ENCODE measurements around the gene PCDHAC1. TPM values are rescaled to one million over a fixed set of nuclear protein-coding genes. Genes with fewer than 3 reads are reported as not detected.
A peak's percentile ranks its signal among the peaks of the same experiment; 100 is the strongest.

PCDHAC1 gene
- total RNA-seq, 1 donor from 2014 or later, result 6.7 TPM

DNA sequence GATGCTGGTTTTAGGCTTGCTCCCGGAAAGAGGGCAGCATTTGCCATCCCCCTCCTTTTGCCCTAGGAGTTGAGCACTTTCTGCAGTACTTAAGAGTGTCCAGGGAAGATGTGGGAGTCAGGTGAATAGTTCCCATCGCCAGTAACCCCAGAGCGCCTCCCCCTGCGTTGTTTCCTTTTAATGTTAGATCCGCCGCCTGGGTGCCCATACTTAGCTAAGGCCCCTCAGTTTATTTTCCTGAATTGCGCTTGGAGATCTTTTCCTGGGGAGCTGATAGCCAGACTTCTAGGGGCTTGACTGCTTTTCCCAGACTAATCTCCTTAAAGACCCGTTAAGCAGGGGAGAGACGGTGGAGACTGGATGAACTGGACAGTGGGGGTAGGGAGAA lies 39.8 kb downstream of the PCDHAC1 start:
- peak overlapping the region; percentile 94 for H3K4me3 Mint-ChIP-seq
- peak overlapping the region; percentile 72 for H3K27ac Mint-ChIP-seq
- peaks cover 17% of the 10 kb centered on the region for H3K27me3 Mint-ChIP-seq
- no peak for TF ChIP-seq CTCF (conservative IDR thresholded peaks at IDR 0.05)
- DNase-seq (ENCODE audit: extremely low spot score, unreplicated experiment), result no peak
- H3K4me1 Mint-ChIP-seq (ENCODE audit: unreplicated experiment), result peaks cover 10% of the 10 kb centered on the region
- H3K9me3 Mint-ChIP-seq, result no peaks in the 10 kb centered on the region
- no peaks in the 10 kb centered on the region for H3K36me3 Mint-ChIP-seq

GRCh38 chr5:140966293-140967225 lies 40.5 kb downstream of the PCDHAC1 start, which contains the start of gene PCDHAC2:
TSS of gene PCDHAC2 (plus strand) at chr5:140966476. CDS start at chr5:140966767, 291 bp downstream.
- peak within 1 kb of the TSS; percentile 94 for H3K4me3 Mint-ChIP-seq
- DNase-seq (ENCODE audit: extremely low spot score, unreplicated experiment), result no peak
- H3K36me3 Mint-ChIP-seq, result no peaks in the 10 kb centered on the region
- no peak for TF ChIP-seq CTCF (conservative IDR thresholded peaks at IDR 0.05)
- H3K27me3 Mint-ChIP-seq, result peaks cover 17% of the 10 kb centered on the region
- H3K9me3 Mint-ChIP-seq, result no peaks in the 10 kb centered on the region
- peaks cover 10% of the 10 kb centered on the region for H3K4me1 Mint-ChIP-seq (ENCODE audit: unreplicated experiment)
- peak within 1 kb of the TSS; percentile 72 for H3K27ac Mint-ChIP-seq

DNA sequence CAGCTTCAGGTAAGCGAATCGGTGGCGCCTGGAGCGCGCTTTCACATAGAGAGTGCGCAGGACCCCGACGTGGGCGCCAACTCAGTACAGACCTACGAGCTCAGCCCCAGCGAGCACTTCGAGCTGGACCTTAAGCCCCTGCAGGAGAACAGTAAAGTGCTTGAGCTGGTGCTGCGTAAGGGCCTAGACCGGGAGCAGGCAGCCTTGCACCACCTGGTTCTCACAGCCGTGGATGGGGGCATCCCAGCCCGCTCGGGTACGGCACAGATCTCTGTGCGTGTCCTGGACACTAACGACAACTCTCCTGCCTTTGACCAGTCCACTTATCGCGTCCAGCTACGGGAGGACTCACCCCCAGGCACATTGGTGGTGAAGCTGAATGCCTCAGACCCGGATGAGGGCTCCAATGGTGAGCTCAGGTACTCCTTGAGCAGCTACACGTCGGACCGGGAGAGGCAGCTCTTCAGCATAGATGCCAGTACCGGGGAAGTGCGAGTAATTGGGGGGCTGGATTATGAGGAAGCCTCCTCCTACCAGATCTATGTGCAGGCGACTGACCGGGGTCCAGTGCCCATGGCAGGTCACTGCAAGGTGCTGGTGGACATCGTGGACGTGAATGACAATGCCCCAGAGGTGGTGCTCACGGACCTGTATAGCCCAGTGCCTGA lies 41.3 kb downstream of the PCDHAC1 start:
- H3K4me3 Mint-ChIP-seq, result peak overlapping the region; percentile 94
- no peak overlapping the region for H3K27ac Mint-ChIP-seq
- no peaks in the 10 kb centered on the region for H3K9me3 Mint-ChIP-seq
- peaks cover 10% of the 10 kb centered on the region for H3K4me1 Mint-ChIP-seq (ENCODE audit: unreplicated experiment)
- peaks cover 17% of the 10 kb centered on the region for H3K27me3 Mint-ChIP-seq
- H3K36me3 Mint-ChIP-seq, result no peaks in the 10 kb centered on the region
- DNase-seq (ENCODE audit: extremely low spot score, unreplicated experiment), result no peak
- TF ChIP-seq CTCF (conservative IDR thresholded peaks at IDR 0.05), result no peak

- Mint-ChIP-seq H3K4me3 (no peak overlapping the region), H3K27ac (peak overlapping the region; percentile 27), H3K36me3 (no peaks in the 10 kb centered on the region), H3K9me3 (no peaks in the 10 kb centered on the region), H3K4me1 (ENCODE audit: unreplicated experiment) (peaks cover 8% of the 10 kb centered on the region), H3K27me3 (peaks cover 12% of the 10 kb centered on the region)
- TF ChIP-seq CTCF (conservative IDR thresholded peaks at IDR 0.05), result no peak
- no peak for DNase-seq (ENCODE audit: extremely low spot score, unreplicated experiment)
These were observed 43.8 kb downstream of the PCDHAC1 start for GRCh38 chr5:140969880-140970279.

GRCh38 chr5:140973550-140973949 lies 47.5 kb downstream of the PCDHAC1 start:
- no peaks in the 10 kb centered on the region for H3K36me3 Mint-ChIP-seq
- no peak for DNase-seq (ENCODE audit: extremely low spot score, unreplicated experiment)
- no peaks in the 10 kb centered on the region for H3K9me3 Mint-ChIP-seq
- TF ChIP-seq CTCF (conservative IDR thresholded peaks at IDR 0.05), result no peak
- no peaks in the 10 kb centered on the region for H3K27me3 Mint-ChIP-seq
- peaks cover 15% of the 10 kb centered on the region for H3K4me1 Mint-ChIP-seq (ENCODE audit: unreplicated experiment)
- H3K27ac Mint-ChIP-seq, result no peak overlapping the region
- H3K4me3 Mint-ChIP-seq, result no peak overlapping the region

Data from type B pancreatic cell (in vitro differentiated cells).